Cardiac fibroblast (primary cell): ENCODE data around the gene UGT3A2.

ENCODE experiments used
- DNase-seq, 2 donors: peaks; one replicate each; pipeline versions ENCODE4 v3.0.0 to v3.0.0-alpha.2; 2010; ENCODE audit warnings: low read depth in 2 of 2
- H3K4me3 ChIP-seq, 2 donors: replicated peaks in 1 of 2; 1 replicate in 1 of 2; 2 replicates in 1 of 2; pipeline ENCODE4 v1.5.1; 2011; ENCODE audit warnings: low read depth in 2 of 2, low read length in 2 of 2, mild to moderate bottlenecking in 2 of 2, moderate library complexity in 1 of 2
- TF ChIP-seq, protein P1 (sequence below): IDR thresholded peaks from one replicate; pipeline ENCODE4 v1.5.1; 2011; ENCODE audit warnings: low read depth, mild to moderate bottlenecking, low read length, inconsistent platforms

The UGT3A2 gene

DNA sequence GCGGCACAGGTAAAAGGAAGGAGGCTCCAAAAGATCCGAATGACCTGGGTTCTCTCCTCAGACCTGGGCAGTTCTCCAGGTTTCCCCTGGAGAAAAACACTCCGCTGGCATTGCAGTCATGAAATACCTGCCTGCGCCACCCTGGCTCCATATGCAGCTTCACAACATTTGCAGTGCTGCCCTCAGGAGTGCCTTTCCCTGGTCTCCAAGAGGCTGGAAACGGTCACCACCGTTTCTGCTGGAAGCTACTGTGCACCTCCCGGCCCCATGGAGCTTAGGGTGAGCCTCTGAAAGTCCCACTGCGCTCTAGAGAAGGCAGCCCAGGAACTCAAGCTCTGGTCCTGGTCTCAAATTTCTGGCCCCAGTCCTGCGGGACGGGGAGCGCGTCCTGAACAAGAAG, 76.2 kb downstream of the UGT3A2 start:
- TF ChIP-seq, protein P1, sequence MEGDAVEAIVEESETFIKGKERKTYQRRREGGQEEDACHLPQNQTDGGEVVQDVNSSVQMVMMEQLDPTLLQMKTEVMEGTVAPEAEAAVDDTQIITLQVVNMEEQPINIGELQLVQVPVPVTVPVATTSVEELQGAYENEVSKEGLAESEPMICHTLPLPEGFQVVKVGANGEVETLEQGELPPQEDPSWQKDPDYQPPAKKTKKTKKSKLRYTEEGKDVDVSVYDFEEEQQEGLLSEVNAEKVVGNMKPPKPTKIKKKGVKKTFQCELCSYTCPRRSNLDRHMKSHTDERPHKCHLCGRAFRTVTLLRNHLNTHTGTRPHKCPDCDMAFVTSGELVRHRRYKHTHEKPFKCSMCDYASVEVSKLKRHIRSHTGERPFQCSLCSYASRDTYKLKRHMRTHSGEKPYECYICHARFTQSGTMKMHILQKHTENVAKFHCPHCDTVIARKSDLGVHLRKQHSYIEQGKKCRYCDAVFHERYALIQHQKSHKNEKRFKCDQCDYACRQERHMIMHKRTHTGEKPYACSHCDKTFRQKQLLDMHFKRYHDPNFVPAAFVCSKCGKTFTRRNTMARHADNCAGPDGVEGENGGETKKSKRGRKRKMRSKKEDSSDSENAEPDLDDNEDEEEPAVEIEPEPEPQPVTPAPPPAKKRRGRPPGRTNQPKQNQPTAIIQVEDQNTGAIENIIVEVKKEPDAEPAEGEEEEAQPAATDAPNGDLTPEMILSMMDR = no peak
- no peak overlapping the region for H3K4me3 ChIP-seq
- DNase-seq = no peak

DNA sequence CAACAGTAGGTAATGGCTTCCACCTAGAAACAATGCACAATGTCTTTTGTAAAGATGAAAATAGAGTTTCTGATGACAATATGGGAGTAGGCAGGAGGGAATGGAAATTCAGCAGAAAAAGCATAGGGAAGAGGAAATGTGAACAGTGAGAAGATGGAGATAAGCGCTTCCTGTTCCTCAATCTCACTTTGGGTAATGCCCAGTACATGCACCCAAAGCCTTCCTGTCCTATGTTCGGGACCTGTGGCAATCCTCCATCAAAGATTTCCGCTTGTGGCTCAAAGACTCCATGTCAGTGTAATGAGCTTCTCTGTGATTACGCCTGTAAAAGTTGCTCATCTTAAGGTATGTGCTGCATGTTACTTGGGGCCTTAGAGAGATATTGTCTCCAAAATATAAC, 78.2 kb downstream of the UGT3A2 start:
- H3K4me3 ChIP-seq = no peak overlapping the region
- TF ChIP-seq, protein P1 = no peak
- DNase-seq = no peak

GRCh38 chr5:35987776-35988175, 78.9 kb downstream of the UGT3A2 start:
- H3K4me3 ChIP-seq = no peak overlapping the region
- TF ChIP-seq, protein P1 = no peak
- DNase-seq = no peak
